ENCODE results near the gene CNN2.

The CNN2 gene

GRCh38 chr19:1013218-1013617 lies 13.2 kb upstream of the CNN2 start:
- Histone ChIP-seq H3K36me3 (ENCODE audit: insufficient read depth, low read length) (peaks cover 86% of the 10 kb centered on the region), H3K27ac (ENCODE audit: low read length) (no peak overlapping the region), H3K4me3 (ENCODE audit: low read depth in 1 of 2, low read length in 2 of 2) (no peak overlapping the region), H3K27me3 (ENCODE audit: insufficient read depth, low read length, poor library complexity) (no peaks in the 10 kb centered on the region), H3K4me1 (ENCODE audit: insufficient read depth, low read length) (peaks cover 21% of the 10 kb centered on the region), H3K9ac (ENCODE audit: low read depth, low read length) (no peak overlapping the region), H3K79me2 (ENCODE audit: insufficient read depth, low read length) (peaks cover 54% of the 10 kb centered on the region), H2AFZ (ENCODE audit: low read depth, low read length) (no peak overlapping the region), H4K20me1 (ENCODE audit: insufficient read depth, low read length) (peaks cover 68% of the 10 kb centered on the region), H3K4me2 (ENCODE audit: insufficient read depth, low read length) (no peak overlapping the region), H3K9me3 (ENCODE audit: insufficient read depth, low read length, severe bottlenecking) (no peaks in the 10 kb centered on the region)
- TF ChIP-seq CTCF (IDR thresholded peaks at IDR 0.05; ENCODE audit: borderline replicate concordance, extremely low read depth, low read length, poor library complexity, severe bottlenecking) (no peak), EZH2 (IDR thresholded peaks at IDR 0.05; ENCODE audit: borderline replicate concordance, low read depth, low read length, severe bottlenecking) (no peak)
- ATAC-seq (ENCODE audit: insufficient read depth, low read depth) = no peak
- DNase-seq = no peak

GRCh38 chr19:1014161-1015060 lies 12.0 kb upstream of the CNN2 start:
- TF ChIP-seq EZH2 (IDR thresholded peaks at IDR 0.05; ENCODE audit: borderline replicate concordance, low read depth, low read length, severe bottlenecking) (no peak), CTCF (IDR thresholded peaks at IDR 0.05; ENCODE audit: borderline replicate concordance, extremely low read depth, low read length, poor library complexity, severe bottlenecking) (no peak)
- Histone ChIP-seq H3K4me3 (ENCODE audit: low read depth in 1 of 2, low read length in 2 of 2) (no peak overlapping the region), H3K9ac (ENCODE audit: low read depth, low read length) (no peak overlapping the region), H3K27ac (ENCODE audit: low read length) (no peak overlapping the region), H4K20me1 (ENCODE audit: insufficient read depth, low read length) (peaks cover 79% of the 10 kb centered on the region), H3K4me1 (ENCODE audit: insufficient read depth, low read length) (peaks cover 33% of the 10 kb centered on the region), H2AFZ (ENCODE audit: low read depth, low read length) (no peak overlapping the region), H3K79me2 (ENCODE audit: insufficient read depth, low read length) (peaks cover 66% of the 10 kb centered on the region), H3K9me3 (ENCODE audit: insufficient read depth, low read length, severe bottlenecking) (no peaks in the 10 kb centered on the region), H3K4me2 (ENCODE audit: insufficient read depth, low read length) (no peak overlapping the region), H3K27me3 (ENCODE audit: insufficient read depth, low read length, poor library complexity) (no peaks in the 10 kb centered on the region), H3K36me3 (ENCODE audit: insufficient read depth, low read length) (peaks cover 92% of the 10 kb centered on the region)
- ATAC-seq (ENCODE audit: insufficient read depth, low read depth) = no peak
- no peak for DNase-seq

GRCh38 chr19:1015061-1015781 lies 11.2 kb upstream of the CNN2 start:
- DNase-seq (no peak), ATAC-seq (ENCODE audit: insufficient read depth, low read depth) (no peak)
- Histone ChIP-seq H3K79me2 (ENCODE audit: insufficient read depth, low read length) (peaks cover 74% of the 10 kb centered on the region), H4K20me1 (ENCODE audit: insufficient read depth, low read length) (peaks cover 82% of the 10 kb centered on the region), H3K9ac (ENCODE audit: low read depth, low read length) (no peak overlapping the region), H3K27me3 (ENCODE audit: insufficient read depth, low read length, poor library complexity) (no peaks in the 10 kb centered on the region), H3K27ac (ENCODE audit: low read length) (no peak overlapping the region), H2AFZ (ENCODE audit: low read depth, low read length) (no peak overlapping the region), H3K4me2 (ENCODE audit: insufficient read depth, low read length) (no peak overlapping the region), H3K9me3 (ENCODE audit: insufficient read depth, low read length, severe bottlenecking) (no peaks in the 10 kb centered on the region), H3K4me3 (ENCODE audit: low read depth in 1 of 2, low read length in 2 of 2) (no peak overlapping the region), H3K36me3 (ENCODE audit: insufficient read depth, low read length) (peaks cover 92% of the 10 kb centered on the region), H3K4me1 (ENCODE audit: insufficient read depth, low read length) (peaks cover 41% of the 10 kb centered on the region)
- TF ChIP-seq CTCF (IDR thresholded peaks at IDR 0.05; ENCODE audit: borderline replicate concordance, extremely low read depth, low read length, poor library complexity, severe bottlenecking) (no peak), EZH2 (IDR thresholded peaks at IDR 0.05; ENCODE audit: borderline replicate concordance, low read depth, low read length, severe bottlenecking) (no peak)

All from DND-41 (cell line).